NOMO-1 (cell line): ENCODE results near the gene ZFYVE9.
"Not testable (repeated sequence)": the region's sequence is repeated elsewhere in the genome, so short reads cannot be mapped to it uniquely, and the experiment has no call there.

Experiments
- DNase-seq, 2 experiments: peaks; one replicate each; lab custom pipeline; 2025; ENCODE audit not compliant: unreplicated experiment in 2 of 2; lab: John Stamatoyannopoulos, UW

The ZFYVE9 gene

DNA sequence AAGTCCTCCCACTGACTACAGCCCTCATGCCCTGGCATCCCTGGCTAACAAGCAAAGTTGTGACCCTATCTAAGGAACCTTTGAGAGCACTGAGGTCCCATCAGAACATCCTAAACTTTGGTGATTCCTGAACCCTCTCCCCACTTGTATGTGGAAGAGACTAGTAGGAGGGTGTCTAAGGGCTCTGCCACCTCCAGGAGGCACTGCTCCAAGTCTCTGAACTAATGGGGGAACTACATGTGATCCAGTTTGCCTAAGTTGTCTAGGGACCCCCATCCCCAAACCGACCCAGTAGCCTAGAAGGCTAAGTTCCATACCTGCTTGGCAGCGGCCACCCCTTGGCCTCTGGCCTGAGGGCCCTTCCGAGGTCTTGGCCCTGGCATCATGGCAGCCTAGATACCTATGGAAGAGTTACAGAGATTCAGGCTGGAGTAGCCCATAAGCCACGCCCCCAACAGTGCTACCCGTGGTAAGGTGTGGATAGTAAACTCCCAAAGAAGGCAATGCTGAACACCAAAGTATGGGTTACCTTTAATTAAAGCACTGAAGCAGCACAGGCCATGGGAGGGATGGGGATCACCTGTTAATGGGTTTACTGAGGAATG is 222.4 kb downstream of the ZFYVE9 start:
- no peak for DNase-seq

DNA sequence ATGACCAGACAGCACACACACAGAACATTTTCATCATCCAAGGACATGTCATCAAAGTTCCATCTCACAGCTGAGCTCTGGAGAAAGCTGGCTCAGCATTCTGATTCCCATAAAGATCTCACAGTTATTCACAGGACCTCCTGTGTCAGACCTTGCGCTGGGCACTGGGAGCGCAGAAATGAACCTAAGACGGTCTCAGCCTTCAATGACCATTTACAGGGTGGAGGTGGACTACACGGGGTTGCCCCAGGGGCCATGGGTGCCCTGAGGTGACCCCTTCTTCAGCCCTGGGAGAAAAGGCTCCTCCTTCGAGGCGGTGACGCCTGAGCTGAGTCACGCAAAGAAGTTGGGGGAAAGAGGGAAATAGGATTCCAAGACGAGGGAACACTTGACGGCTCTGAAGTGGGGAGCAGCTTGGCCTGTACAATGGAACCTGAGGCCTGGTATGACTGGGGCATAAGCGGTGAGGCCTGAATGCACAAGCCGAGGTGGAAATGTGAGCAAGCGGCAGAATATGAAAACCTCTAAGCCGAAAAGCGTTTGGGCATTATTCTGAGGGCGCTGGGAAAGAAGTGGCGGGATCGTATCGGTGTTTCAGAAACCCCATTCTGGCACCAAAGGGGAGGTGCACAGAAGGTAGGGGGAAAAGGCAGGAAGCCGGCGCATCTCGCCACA is 223.3 kb downstream of the ZFYVE9 start:
- peak in 1 of 2 experiments; percentile 19 for DNase-seq

DNA sequence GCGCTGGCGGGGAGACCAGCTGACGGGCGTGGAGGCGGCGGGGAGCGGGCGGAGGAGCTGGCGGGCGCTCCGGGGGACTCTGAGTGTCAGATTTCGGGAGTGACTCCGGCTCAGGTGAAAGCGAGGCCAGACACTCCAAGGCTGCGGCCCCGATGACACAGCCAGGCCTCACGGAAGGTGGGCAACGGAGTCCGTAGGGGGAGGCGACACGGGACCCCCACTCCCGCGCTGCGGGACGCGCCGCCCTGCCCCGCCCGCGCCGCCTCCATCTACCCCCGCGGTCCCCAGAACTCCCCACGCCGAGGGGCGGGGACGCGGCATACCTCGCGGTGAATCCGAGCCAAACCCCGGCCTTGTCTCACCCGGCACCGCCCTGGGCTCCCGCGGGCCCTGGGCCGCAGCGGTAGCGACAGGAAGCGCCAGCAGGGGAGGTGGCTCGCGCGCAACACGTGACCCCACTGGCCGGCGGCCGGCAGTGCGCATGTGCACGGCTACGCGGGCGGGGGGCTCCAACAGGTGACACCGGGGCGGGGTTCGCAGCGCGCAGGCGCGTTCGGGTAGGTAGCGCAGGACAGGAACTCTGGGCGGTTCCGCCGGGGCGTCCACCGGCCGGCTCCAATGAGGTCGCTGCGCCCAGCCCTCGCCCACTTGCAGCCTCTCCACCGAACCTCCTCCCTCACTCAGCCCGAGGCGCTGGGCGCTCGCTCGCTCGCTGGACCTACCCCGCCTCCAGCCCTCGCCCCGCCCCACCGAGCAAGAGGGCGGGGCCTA is 224.0 kb downstream of the ZFYVE9 start, which contains the start of gene CC2D1B:
TSS of gene CC2D1B (minus strand) at position 460 of the 771 bp plus-strand sequence. CDS start 1,585 bp downstream, outside the sequence.
- DNase-seq: peak; percentile 97

DNA sequence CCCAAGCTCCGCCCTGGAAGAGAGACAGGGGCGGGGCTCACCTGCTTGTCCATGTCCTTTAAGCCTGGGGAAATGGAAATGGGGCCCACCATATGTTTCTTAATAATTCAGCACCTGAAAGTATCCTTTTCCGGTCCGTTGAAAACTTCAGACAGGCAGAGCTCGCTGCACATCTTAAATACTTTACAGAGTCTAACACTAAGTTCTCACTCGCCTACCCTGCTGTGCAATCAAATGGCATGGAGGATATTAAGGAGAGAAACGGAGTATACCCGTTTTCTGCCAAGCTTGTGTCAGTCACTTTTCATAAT is 224.6 kb downstream of the ZFYVE9 start:
- no peak for DNase-seq

DNA sequence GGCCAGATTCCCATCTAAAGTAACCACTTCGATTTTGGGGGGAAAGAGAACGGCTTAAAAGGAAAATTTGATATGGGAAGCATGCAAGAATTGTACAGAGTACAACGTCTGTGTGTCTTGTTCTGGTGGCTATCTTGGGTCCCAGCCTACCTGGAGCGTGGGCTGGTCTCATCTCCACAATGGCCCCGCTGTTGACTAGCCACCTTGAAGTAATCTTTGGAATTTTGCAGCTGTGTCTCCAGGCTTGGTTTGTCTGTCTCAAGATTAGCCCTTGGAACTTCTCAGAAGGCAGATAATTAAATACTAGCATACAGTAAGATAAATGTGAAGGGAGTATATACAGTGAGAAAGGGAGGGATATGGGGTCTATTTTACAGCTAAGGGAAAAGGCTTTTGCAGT is 225.4 kb downstream of the ZFYVE9 start:
- DNase-seq: no peak

DNA sequence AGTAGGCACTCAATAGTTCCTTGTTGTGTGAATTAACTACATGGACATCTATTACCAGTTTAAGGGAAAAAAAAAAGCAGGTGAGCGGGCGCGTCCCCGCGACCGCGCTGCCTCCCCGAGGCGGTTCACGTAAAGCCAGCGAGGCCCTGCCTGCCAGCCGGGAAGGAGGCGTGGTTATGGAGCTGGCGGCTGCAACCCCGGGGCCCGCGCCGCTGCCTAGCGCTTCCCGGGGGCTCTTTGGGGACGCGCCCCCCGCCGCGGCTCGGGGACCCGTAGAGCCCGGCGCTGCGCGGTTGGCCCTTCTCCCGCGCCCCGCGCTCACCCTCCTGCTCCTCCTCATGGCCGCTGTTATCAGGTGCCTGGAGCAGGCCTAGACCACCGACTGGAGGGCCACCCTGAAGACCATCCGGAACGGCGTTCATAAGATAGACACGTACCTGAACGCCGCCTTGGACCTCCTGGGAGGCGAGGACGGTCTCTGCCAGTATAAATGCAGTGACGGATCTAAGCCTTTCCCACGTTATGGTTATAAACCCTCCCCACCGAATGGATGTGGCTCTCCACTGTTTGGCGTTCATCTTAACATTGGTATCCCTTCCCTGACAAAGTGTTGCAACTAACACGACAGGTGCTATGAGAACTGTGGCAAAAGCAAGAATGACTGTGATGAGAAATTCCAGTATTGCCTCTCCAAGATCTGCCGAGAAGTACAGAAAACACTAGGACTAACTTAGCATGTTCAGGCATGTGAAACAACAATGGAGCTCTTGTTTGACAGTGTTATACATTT is 226.7 kb downstream of the ZFYVE9 start:
- no peak for DNase-seq

DNA sequence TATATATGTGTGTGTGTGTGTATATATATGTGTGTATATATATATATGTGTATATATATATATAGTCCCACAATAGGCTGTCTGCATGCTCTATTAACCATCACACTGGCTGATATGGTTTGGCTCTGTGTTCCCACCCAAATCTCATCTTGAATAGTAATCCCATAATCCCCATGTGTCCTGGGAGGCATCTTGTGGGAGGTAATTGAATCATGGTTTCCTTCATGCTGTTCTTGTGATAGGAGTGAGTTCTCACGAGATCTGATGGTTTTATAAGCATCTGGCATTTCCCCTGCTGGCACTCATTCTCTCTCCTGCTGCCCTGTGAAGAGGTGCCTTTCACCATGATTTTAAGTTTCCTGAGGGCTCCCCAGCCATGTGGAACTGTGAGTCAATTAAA is 228.0 kb downstream of the ZFYVE9 start:
- DNase-seq: not testable (repeated sequence)

DNA sequence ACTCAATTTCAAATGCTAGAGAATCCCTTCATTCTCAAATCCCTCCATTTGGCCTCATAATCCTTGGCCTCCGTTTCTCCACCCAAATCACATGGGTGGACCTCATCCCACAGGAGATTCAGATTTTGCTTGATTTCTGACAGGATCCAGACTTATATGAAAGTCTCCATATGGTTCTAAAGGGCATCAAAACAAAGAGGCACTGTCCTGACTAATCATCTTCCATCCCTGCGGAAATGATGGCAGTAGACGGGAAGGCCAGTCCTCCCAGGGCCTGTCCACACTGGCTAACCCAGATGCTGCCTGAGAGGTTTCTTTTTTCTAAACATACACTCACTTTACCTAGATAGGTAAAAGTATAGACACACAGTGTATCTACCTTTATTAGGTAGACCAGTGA is 243.5 kb downstream of the ZFYVE9 start:
- no peak for DNase-seq

DNA sequence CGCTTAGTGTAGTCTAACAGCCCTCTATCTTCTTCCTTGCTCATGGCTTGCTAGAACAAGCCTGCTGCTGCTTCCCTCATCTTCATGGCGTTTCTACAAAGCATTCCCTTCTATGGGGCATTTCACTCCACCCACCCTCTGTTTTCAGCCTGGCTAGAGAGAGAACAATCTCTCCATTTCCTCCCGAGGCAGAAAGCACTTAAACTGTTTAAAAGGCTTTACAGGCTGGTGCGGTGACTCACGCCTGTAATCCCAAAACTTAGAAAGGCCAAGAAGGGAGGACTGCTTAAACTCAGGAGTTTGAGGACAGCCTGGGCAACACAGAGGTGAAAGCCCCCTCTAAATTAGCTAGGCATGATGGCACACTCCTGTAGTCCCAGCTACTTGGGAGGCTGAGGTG is 244.6 kb downstream of the ZFYVE9 start:
- no peak for DNase-seq

DNA sequence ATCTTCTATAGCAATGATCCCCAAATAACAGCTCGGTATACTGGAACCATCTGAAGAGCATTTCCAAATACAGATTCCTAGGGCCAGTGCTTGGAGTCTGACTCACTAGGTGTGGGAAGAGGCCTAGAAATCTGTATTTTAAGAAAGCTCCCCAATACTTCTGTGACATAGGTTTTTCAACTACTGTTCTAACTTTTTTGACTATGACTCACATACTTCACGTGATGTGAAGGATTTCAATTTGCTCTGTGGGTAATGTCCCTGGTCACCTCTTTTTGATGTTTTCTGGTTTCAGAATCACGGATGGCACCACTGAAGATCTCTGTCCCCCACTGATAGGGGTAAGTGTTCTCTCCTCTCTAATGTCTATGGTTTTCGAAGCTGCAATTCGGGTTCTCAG is 251.3 kb downstream of the ZFYVE9 start:
- DNase-seq: no peak
